Fibroblast of skin of right quadriceps (primary cell): Measurements from ENCODE around the gene GATD1.

Experiments
- DNase-seq: peaks from one replicate; pipeline ENCODE4 v3.0.0-alpha.2; 2013

Gene GATD1

GRCh38 chr11:776561-777287, 563 bp downstream of the GATD1 start:
- DNase-seq = no peak

GRCh38 chr11:776263-776560, 1.1 kb downstream of the GATD1 start:
- DNase-seq = no peak

- no peak for DNase-seq
Measured at GRCh38 chr11:774873-775592, 2.3 kb downstream of the GATD1 start.

DNA sequence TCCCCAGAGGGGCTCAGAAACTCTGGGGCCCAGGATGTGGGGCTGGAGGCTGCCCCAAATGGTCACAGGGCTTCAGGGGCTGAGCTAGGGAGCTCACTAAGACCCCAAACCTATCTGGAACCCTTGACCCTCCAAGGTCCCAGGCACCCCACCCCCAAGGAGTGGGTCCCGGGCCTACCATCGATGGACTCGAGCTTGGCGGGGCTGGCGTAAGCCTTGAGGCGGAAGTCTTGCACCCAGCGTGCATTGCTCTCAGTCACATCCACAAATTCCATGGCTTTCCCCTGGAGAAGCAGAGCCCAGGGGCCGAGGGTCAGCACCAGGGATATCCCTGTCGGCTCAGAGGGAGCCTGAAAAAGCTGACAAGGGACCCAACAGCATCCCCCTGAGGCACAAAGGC, 3.5 kb downstream of the GATD1 start:
- no peak for DNase-seq

- no peak for DNase-seq
Measured at GRCh38 chr11:773425-773824, 3.9 kb downstream of the GATD1 start.

GRCh38 chr11:772429-773390, 4.6 kb downstream of the GATD1 start:
- no peak for DNase-seq

GRCh38 chr11:771617-772204, 5.6 kb downstream of the GATD1 start:
- DNase-seq = no peak

DNA sequence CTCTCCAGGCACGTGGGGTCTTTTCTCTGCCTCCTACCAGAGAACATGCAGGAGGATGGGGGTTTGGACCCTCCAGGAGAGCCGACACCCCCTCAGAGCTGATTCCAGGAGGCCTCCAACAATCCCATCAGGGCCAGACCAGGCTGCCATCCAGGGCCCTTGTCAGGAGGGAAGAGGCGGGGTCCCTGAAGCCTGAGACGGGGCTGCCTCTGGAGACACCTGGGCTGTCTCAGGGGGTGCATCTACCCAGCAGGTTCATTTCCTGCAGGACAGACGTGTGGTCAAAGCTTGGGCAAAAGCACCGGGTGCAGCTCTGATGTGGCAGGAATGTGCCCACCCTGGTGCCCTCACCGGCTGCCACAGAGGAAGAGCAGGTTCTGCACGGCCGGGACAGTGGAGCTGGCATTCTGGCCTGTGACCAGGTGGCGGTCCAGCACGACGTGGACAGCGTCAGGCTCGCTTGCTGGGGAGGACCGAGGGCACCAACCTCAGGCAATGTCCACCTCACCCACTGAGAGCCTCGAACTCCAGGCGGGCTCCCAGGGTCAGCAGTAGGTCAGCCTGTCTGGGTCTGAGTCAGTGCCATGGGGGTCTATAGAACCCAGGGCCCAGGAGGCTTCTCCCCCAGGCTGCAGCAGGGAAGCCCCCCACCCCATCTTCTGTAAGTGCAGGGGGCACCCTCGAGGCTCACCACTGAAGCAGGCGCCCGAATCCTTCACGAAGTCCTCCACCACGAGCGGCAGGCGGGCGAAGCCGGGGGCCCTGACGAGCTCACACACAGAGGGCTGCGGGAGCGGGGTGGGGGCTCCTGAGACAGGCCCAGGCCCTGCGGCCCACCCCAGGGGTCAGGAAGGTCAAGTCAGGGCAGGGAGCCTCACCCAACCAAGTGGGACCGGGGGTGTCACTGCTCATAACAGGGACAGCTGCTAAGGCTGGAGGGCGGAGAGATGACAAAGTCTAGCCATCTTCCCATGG, 6.4 kb downstream of the GATD1 start:
- DNase-seq = no peak

- no peak for DNase-seq
Measured at GRCh38 chr11:769887-770641, 7.2 kb downstream of the GATD1 start.

DNA sequence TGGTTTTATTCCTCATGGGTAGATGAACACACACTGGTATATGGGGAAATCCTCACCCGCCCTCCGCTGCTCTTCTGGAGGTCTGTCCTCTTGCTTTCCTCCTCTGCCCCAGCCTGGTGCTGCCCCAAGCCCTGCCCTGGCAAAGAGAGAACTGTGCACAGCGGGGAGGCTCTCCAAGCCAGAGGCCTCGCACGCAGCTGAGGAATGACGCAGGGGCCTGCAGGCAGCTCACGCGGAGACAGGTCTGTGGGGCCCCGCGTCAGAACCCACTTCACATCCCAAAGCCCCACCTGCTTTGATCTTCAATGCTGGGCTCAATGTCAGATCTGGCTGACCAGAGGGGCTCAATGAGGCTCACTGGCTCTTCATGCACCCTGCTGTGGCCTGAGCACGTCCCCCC, 10.0 kb downstream of the GATD1 start:
- no peak for DNase-seq

GRCh38 chr11:766936-767210, 10.4 kb downstream of the GATD1 start:
- DNase-seq = no peak

GRCh38 chr11:766106-766935, 11.0 kb downstream of the GATD1 start:
- no peak for DNase-seq

DNA sequence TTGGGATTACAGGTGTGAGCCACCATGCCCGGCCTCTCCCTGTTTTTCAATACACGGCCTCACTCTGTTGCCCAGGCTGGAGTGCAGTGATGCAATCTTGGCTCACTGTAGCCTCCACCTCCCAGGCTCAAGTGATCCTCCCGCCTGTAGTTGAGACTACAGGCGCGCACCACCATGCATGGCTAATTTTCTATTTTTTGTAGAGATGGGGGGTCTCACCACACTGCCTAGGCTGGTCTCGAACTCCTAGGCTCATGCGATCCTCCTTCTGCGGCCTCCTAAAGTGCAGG, 11.5 kb downstream of the GATD1 start:
- DNase-seq = no peak

DNA sequence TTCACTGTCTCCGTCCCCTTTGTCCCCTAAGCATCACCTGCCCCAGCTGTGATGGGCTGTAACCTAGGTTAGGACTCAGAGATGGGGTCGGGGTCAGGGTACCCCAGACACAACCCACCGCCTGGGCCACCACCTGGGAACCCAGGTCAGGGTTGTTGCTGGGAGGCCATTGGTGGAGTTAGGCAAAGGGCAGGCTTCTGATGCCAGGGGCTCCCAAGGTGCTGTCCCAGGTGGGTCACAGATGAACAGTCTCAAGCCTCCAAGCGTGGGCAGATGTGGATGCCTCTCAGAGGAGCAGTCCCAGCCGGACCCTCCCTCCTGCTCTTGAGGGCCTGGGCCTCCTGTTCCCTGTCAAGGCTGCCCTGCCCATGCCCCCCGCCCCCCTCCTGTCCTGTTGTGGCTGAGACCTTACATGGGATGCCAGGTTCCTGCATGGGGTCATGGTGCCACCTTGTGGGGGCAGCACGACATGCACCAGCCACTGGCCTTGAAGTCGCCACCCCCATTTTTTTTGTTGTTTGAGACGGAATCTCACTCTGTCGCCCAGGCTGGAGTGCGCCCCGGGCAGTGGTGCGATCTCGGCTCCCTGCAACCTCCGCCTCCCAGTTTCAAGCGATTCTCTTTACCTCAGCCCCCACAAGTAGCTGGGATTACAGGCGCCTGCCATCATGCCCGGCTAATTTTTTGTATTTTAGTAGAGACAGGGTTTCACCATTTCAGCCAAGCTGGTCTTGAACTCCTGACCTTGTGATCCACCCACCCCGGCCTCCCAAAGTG, 12.1 kb downstream of the GATD1 start:
- DNase-seq = peak; percentile 38

- DNase-seq = no peak
Measured at GRCh38 chr11:764322-765024, 12.8 kb downstream of the GATD1 start.

DNA sequence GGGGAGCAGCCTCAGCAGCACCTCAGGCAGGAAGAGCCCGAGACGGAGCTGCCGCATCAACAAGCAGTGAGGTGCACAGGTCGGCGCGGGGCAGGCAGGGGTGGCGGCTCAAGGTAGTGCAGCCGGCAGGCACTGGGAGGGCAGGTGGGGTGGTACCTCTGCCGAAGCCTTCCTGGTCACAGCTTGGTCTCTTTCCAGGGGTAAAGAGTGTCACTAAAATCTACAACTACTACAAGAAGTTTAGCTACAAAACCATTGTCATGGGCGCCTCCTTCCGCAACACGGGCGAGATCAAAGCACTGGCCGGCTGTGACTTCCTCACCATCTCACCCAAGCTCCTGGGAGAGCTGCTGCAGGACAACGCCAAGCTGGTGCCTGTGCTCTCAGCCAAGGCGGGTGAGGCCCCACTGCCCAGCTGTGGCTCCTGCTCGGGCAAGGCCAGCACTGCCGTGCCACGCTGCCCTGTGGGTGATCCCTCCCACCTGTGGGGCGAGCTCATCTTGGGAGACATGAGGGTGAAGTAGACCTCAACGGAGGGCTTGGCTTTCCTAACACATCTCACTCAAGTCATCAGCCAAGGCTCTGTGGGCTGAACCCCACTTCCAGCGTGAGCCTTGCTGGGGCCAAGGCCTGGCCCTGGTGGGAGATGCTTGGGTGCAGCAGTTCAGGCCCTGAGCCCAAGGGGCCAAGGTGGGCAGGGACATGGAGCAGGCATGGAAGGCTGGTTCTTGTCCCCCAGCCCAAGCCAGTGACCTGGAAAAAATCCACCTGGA, 13.6 kb downstream of the GATD1 start:
- DNase-seq = no peak

- DNase-seq = no peak
Measured at GRCh38 chr11:763073-763463, 14.2 kb downstream of the GATD1 start.

DNA sequence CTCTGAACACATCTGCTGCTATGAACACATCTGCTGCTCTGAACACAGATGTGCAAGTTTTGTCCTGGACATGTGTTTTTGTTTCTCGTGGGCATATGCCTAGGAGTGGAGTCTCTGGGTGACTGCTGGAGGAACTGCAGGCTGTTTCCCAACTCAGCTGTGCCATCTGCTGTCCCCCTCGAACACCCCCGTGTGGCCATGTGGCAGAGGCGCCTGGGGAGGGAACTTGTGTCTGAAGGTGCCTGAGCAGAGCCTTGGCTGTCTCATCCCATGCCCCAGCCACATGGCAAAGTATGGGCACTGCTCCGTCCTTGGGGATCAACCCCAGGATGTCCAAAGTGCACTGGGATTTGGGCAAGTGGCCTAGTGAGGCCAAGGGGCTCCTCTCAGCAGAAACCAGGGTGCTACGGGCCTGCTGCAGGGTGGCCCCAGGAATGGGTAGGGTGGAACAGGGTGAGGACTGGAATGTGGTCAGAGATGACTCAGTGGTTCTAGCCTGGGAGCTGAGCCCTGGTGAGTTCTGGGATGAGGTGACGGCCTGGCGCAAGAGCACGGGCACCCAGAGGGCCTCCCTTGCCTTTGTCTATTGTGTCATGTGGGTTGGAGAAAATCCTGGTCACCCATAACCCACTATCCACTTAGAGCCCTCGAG, 14.7 kb downstream of the GATD1 start:
- peak; percentile 41 for DNase-seq
